ENCODE data around the gene POLR2F.

Gene POLR2F

DNA sequence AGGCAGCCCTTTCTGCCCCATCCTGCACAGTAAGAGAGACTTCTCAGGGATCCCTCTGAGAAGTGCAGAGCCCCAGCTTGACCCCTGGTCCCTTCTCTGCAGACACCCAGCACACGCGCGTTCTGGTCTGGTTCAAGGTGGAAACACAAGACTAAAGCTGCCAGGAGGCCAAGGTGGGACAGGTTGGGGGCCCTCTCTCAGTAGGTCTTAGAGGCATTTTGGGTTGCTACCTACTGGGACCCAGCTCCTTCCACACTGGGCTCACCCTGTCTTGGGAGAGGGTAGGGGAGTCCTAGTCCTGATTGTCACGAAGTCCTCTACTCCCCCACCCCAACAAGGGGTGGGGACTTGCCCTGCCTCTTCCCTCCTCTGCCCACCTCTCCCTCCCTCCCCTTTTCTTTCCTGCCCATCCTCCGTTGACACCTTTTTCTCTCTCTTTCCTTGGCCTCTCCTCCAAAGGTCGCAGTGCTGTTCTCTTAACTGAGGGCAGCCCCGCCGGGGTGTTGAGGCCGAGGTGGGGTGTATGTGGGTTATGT is 31.6 kb downstream of the POLR2F start:
- no peak overlapping the region for H3K4me3 ChIP-seq (ENCODE audit: low read depth, low read length)
- TF ChIP-seq, protein P1, sequence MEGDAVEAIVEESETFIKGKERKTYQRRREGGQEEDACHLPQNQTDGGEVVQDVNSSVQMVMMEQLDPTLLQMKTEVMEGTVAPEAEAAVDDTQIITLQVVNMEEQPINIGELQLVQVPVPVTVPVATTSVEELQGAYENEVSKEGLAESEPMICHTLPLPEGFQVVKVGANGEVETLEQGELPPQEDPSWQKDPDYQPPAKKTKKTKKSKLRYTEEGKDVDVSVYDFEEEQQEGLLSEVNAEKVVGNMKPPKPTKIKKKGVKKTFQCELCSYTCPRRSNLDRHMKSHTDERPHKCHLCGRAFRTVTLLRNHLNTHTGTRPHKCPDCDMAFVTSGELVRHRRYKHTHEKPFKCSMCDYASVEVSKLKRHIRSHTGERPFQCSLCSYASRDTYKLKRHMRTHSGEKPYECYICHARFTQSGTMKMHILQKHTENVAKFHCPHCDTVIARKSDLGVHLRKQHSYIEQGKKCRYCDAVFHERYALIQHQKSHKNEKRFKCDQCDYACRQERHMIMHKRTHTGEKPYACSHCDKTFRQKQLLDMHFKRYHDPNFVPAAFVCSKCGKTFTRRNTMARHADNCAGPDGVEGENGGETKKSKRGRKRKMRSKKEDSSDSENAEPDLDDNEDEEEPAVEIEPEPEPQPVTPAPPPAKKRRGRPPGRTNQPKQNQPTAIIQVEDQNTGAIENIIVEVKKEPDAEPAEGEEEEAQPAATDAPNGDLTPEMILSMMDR (IDR thresholded peaks at IDR 0.05; ENCODE audit: borderline replicate concordance, insufficient read depth, low read depth, low read length): no peak

DNA sequence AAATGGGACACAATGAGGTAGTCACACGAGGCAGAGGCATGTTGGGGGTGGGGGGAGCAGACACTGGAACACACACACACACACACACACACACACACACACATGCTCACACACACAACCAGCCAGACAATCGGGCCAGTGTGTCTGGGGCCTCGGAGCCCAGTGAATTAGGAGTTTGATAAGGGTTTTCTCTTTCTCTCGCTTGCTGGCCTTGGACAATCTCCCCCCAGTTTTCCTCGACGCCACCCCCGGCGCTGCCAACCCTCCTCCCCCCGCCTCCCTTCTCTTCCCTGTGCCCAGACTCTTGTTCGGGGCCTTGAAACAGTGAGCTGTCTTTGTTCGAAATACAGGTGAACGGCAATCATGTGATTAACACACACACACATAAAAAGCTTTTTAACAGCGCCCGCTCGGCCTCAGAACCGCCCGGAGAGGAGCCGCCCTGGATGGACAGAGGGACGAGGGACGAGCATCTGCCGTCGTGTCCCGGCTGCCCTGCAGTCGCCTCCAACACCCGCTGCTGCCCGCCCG is 32.3 kb downstream of the POLR2F start:
- TF ChIP-seq, protein P1 (IDR thresholded peaks at IDR 0.05; ENCODE audit: borderline replicate concordance, insufficient read depth, low read depth, low read length): no peak

DNA sequence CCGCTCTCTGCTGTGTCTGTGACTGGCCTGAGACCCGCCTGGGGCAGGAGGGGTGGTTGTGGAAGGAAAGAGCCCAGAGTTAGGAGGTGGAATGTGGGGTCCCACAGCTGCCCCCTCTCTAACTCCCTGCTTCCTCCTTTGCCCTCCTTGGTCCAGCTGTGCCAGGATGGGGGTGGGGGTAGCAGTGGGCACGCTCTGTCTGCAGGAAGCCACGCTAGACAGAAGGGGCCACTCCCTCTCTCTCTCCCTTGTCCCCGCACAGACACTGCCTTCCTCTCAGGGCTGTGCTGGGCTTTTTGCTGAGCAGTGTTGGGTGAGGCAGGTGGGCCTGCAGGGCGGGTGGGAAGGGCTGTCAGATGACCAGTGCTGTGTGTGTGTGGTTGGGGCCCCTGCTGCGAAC is 32.9 kb downstream of the POLR2F start:
- no peak overlapping the region for H3K4me3 ChIP-seq (ENCODE audit: low read depth, low read length)
- TF ChIP-seq, protein P1 (IDR thresholded peaks at IDR 0.05; ENCODE audit: borderline replicate concordance, insufficient read depth, low read depth, low read length): no peak

More for the DNA sequence above, 32.3 kb downstream of the POLR2F start:
- no peak overlapping the region for H3K4me3 ChIP-seq (ENCODE audit: low read depth, low read length)

DNA sequence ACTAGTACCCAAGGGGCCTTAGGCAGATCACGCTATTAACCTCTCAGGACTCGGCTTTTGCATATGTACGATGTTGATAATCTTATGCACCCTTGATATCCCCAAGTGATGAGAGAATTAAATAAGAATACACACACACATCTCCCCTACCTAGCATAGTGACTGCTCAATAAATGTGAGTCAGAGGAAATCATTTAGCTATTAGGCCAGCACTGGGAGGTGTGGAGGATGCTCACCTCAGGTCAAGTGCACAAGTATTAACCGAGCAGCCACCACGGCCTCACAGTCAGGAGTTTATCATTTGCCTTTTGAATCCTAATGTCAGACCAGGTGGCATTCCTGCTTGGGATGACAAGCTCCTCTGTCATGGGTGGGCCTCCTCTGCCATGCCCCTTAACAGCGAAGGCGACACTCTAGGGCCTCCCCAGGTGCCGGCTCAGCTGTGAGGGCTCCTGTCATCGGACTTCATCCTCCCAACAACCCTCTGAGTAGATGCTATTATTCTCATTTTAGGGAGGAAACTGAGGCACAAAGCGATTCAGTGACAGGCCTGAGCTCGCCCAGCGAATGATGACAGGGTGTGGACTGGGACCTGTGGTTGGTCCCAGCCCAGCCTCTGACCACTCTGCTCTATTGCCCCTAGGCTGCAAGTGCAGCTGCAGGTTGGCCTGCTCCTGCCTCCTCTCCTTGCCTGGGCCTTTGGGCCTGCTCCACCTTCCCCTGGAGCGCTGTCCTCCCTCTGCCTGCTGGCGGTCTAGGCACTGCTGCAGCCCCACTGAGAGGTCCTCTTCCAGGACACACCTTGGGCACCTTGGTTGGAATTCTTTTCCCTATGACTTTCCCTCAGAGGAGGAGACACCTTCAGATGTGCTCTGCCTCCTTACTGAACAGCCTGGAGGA is 35.9 kb downstream of the POLR2F start:
- TF ChIP-seq, protein P1 (IDR thresholded peaks at IDR 0.05; ENCODE audit: borderline replicate concordance, insufficient read depth, low read depth, low read length): no peak

DNA sequence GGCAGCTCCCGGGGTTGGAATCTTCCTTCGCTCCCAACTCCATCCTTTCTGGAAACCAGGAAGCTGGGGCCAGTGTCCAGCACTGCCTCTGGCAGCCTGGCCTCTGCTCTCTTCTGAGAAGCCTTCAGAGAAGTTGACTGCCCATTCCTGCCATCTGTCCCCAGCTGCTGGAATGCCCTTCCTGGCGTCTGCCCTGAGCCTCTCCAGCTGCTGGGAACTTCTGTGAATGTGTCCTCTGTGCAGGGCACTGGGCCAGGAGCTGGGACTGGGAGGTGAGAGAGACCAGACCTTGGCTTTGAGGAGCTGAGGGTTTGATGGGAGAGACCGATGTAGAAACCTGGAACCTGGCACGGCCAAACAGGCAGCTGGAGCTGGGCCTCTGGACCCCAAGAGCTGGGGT is 36.8 kb downstream of the POLR2F start:
- TF ChIP-seq, protein P1 (IDR thresholded peaks at IDR 0.05; ENCODE audit: borderline replicate concordance, insufficient read depth, low read depth, low read length): no peak
- H3K4me3 ChIP-seq (ENCODE audit: low read depth, low read length): no peak overlapping the region

More for the DNA sequence above, 35.9 kb downstream of the POLR2F start:
- H3K4me3 ChIP-seq (ENCODE audit: low read depth, low read length): no peak overlapping the region

DNA sequence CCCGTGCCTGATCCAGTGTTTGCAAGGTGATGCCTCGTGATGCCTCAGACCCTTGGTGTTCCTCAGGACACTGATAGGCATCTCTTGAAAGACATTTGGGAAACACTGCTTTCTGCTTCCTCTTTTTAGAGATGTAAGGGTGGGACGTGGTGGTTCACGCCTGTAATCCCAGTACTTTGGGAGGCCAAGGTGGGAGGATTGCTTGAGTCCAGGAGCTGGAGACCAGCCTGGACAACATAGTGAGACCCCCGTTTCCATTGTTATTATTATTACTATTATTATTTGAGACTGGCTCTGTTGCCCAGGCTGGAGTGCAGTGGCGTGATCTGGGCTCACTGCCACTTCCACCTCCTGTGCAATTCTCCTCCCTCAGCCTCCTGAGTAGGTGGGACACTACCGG is 37.4 kb downstream of the POLR2F start:
- TF ChIP-seq, protein P1 (IDR thresholded peaks at IDR 0.05; ENCODE audit: borderline replicate concordance, insufficient read depth, low read depth, low read length): no peak
- H3K4me3 ChIP-seq (ENCODE audit: low read depth, low read length): no peak overlapping the region
